Endothelial cell of umbilical vein (primary cell): ENCODE measurements around the gene FALEC. TPM values are rescaled to one million over a fixed set of nuclear protein-coding genes. Genes with fewer than 3 reads are reported as not detected.

ENCODE experiments used
- BruUV-seq: library from RNA; stranded (reverse); fragments of 400-500 nt; replicated peaks from 2 replicates; lab custom pipeline; 2021; lab: Mats Ljungman, UMichigan
- CTCF ChIA-PET: fragments of 300-600, 350-600 bp; sonication (Branson Sonifier 250); formaldehyde crosslinking; loops from one replicate; lab custom pipeline; 2021; ENCODE audit warnings: antibody characterized with exemption, inconsistent platforms; lab: Charles Lee
- POLR2A ChIA-PET: fragments of 300-600, 350-600 bp; sonication (Branson Sonifier 250); formaldehyde crosslinking; loops from one replicate; lab custom pipeline; 2021; ENCODE audit warnings: antibody characterized with exemption, inconsistent platforms; lab: Charles Lee
- DNase-seq: peaks from one replicate; pipeline ENCODE4 v3.0.0-alpha.2; 2011; ENCODE audit warnings: low read depth, low spot score
- FAIRE-seq: peaks from 2 replicates; lab custom pipeline; 2011; peaks lifted over from hg19 to GRCh38; lab: Jason Lieb, UNC
- H2AFZ ChIP-seq: 2 replicates; pipeline ENCODE4 v1.6.0; 2012; ENCODE audit warnings: low read depth, low read length, control low read depth, inconsistent platforms
- H3K27ac ChIP-seq: 2 replicates; pipeline ENCODE4 v1.5.1; 2011; ENCODE audit warnings: low read depth, mild to moderate bottlenecking, control low read depth, low read length, moderate library complexity; ENCODE audit not compliant: insufficient read depth
- H3K27me3 ChIP-seq, 2 experiments: 2 replicates each; pipeline versions ENCODE4 v1.6.0 to v1.6.1; 2011; ENCODE audit warnings: low read length in 2 of 2, mixed read lengths in 1 of 2; ENCODE audit not compliant: control insufficient read depth in 2 of 2, insufficient read depth in 2 of 2
- H3K36me3 ChIP-seq, 2 experiments: 2 replicates in 1 of 2; 3 replicates in 1 of 2; pipeline ENCODE4 v1.5.1; 2011; ENCODE audit warnings: low read length in 2 of 2, mild to moderate bottlenecking in 1 of 2, moderate library complexity in 1 of 2; ENCODE audit not compliant: control insufficient read depth in 2 of 2, insufficient read depth in 2 of 2; ENCODE audit errors: extremely low read depth in 1 of 2
- H3K4me1 ChIP-seq: 3 replicates; pipeline ENCODE4 v1.5.1; 2011; ENCODE audit warnings: mild to moderate bottlenecking, low read length; ENCODE audit not compliant: control insufficient read depth, insufficient read depth; ENCODE audit errors: extremely low read depth
- H3K4me2 ChIP-seq: 2 replicates; pipeline ENCODE4 v1.6.1; 2011; ENCODE audit warnings: low read length, control low read depth, mixed read lengths; ENCODE audit not compliant: insufficient read depth
- H3K4me3 ChIP-seq, 3 experiments: fragments of 200-600 bp in 1 of 3; sonication (generic), shearing (Covaris generic) in 1 of 3; replicated peaks in 1 of 3; 2 replicates each; pipeline ENCODE4 v1.5.1; 2011 to 2016; ENCODE audit warnings: control low read depth in 3 of 3, low read length in 3 of 3, mild to moderate bottlenecking in 2 of 3, inconsistent platforms in 1 of 3, low read depth in 1 of 3, moderate library complexity in 1 of 3; ENCODE audit not compliant: insufficient read depth in 1 of 3
- H3K79me2 ChIP-seq: 2 replicates; pipeline ENCODE4 v1.6.0; 2012; ENCODE audit warnings: low read length, inconsistent platforms; ENCODE audit not compliant: control insufficient read depth, insufficient read depth
- H3K9ac ChIP-seq: replicated peaks from 2 replicates; pipeline ENCODE3; 2011; ENCODE audit warnings: low read length, control low read depth; ENCODE audit not compliant: insufficient read depth; ENCODE audit errors: extremely low read depth
- H3K9me1 ChIP-seq: replicated peaks from 3 replicates; pipeline ENCODE4 v1.6.0; 2011; ENCODE audit warnings: mild to moderate bottlenecking, low read length; ENCODE audit not compliant: control insufficient read depth, insufficient read depth; ENCODE audit errors: extremely low read depth
- H3K9me3 ChIP-seq: replicated peaks from 2 replicates; pipeline ENCODE4 v1.5.1; 2012; ENCODE audit warnings: low read length, inconsistent platforms; ENCODE audit not compliant: control insufficient read depth, insufficient read depth
- H4K20me1 ChIP-seq: replicated peaks from 2 replicates; pipeline ENCODE3; 2011; ENCODE audit warnings: mild to moderate bottlenecking, low read length; ENCODE audit not compliant: control insufficient read depth, insufficient read depth; ENCODE audit errors: extremely low read depth
- CTCF ChIP-seq, 2 donors: IDR thresholded peaks; 1 replicate in 1 of 2; 2 replicates in 1 of 2; pipeline ENCODE4 v1.5.1; 2011; ENCODE audit warnings: low read length in 2 of 2, mild to moderate bottlenecking in 2 of 2, moderate library complexity in 2 of 2, control low read depth in 1 of 2, inconsistent platforms in 1 of 2, low read depth in 1 of 2; ENCODE audit not compliant: insufficient read depth in 1 of 2; ENCODE audit errors: extremely low read depth in 1 of 2
- EZH2 ChIP-seq: IDR thresholded peaks from 2 replicates; pipeline ENCODE4 v1.6.1; 2012; ENCODE audit warnings: borderline replicate concordance, low read depth, mild to moderate bottlenecking, moderate library complexity, low read length, inconsistent platforms; ENCODE audit not compliant: severe bottlenecking
- FOS ChIP-seq: IDR thresholded peaks from 2 replicates; pipeline ENCODE4 v1.6.1; 2011; ENCODE audit warnings: mild to moderate bottlenecking, low read length, moderate library complexity, borderline replicate concordance; ENCODE audit not compliant: insufficient read depth
- GATA2 ChIP-seq: IDR thresholded peaks from 2 replicates; pipeline ENCODE4 v1.7.0; 2011; ENCODE audit warnings: low read depth, mild to moderate bottlenecking, moderate library complexity, mixed read lengths, low read length; ENCODE audit not compliant: insufficient read length, insufficient read depth
- JUN ChIP-seq: IDR thresholded peaks from 2 replicates; pipeline ENCODE4 v1.6.1; 2011; ENCODE audit warnings: borderline replicate concordance, low read depth; ENCODE audit not compliant: insufficient read length, insufficient read depth
- MYC ChIP-seq: IDR thresholded peaks from one replicate; pipeline ENCODE4 v1.6.1; 2011; ENCODE audit warnings: mild to moderate bottlenecking, low read depth, low read length
- POLR2A ChIP-seq: IDR thresholded peaks from 2 replicates; pipeline ENCODE4 v1.6.1; 2012; ENCODE audit warnings: low read depth, mild to moderate bottlenecking, control low read depth, low read length
- POLR2AphosphoS5 ChIP-seq: IDR thresholded peaks from 2 replicates; pipeline ENCODE4 v1.6.1; 2012; ENCODE audit warnings: low read depth, mild to moderate bottlenecking, control low read depth, low read length, moderate library complexity; ENCODE audit not compliant: insufficient read depth
- dilution Hi-C: fragments of 300-500 bp; cut with MboI; formaldehyde crosslinking; loops from one replicate; pipeline ENCODE4 v1.15.0; 2019; ENCODE audit warnings: low sequenced_read_pairs; ENCODE audit not compliant: extremely low pct_ligation_motif_present
- intact Hi-C: fragments of 100-400 bp; cut with micrococcal nuclease; formaldehyde crosslinking; loops from one replicate; pipeline ENCODE4 v1.10.0; 2022
- polyA plus RNA-seq, 4 experiments: library from polyadenylated mRNA; depleted of rRNA in 3 of 4; stranded (reverse) in 3 of 4; unstranded in 1 of 4; fragments of >200 nt; gene quantifications; 2 replicates each; pipeline versions ENCODE4 v1.2.1 to v1.2.3, GENCODE V29; 2011 to 2012; ENCODE audit warnings: missing spikeins in 1 of 4
- total RNA-seq: library from RNA; stranded (reverse); gene quantifications from 2 replicates; pipeline ENCODE4 v1.2.3, GENCODE V29; 2021
- TF ChIP-seq, protein P1 (sequence below): IDR thresholded peaks from 2 replicates; pipeline ENCODE4 v1.6.1; 2011; ENCODE audit not compliant: insufficient read depth, insufficient read length

Gene FALEC
- total and polyA plus RNA-seq, 2 donors (not counting 3 experiments of a cell fraction or from before 2014, with no cell fraction given): not detected

GRCh38 chr1:150532860-150533259 is 17.3 kb downstream of the FALEC start:
- no peak overlapping the region for H3K4me2 ChIP-seq
- CTCF ChIA-PET: interaction anchor here (0.6 to 3.7 kb wide), 33 partner anchors 9 to 463 kb away, joined by 3 to 24 read pairs (median 4); partner anchors contain the start of genes ADAMTSL4, C1orf54, ECM1 and FALEC
- no peak overlapping the region for H2AFZ ChIP-seq
- intact Hi-C loops (loop anchor here (1.0 to 2.0 kb wide), 4 partner anchors 18 to 278 kb away; partner anchors contain the start of genes FALEC and TARS2), dilution Hi-C loops (no loop called here)
- H3K4me1 ChIP-seq: no peaks in the 10 kb centered on the region
- POLR2A ChIA-PET: no interaction called here
- H3K4me3 ChIP-seq: no peak overlapping the region
- no peaks in the 10 kb centered on the region for H3K79me2 ChIP-seq
- no peaks in the 10 kb centered on the region for H3K36me3 ChIP-seq
- H3K9me1 ChIP-seq: no peaks in the 10 kb centered on the region
- no peak for DNase-seq
- TF ChIP-seq EZH2: no peak
- TF ChIP-seq CTCF (IDR thresholded peaks at IDR 0.05; ENCODE audit: extremely low read depth in 1 of 2, insufficient read depth in 1 of 2, low read depth in 1 of 2, low read length in 2 of 2): no peak
- no peak for TF ChIP-seq JUN
- TF ChIP-seq, protein P1, sequence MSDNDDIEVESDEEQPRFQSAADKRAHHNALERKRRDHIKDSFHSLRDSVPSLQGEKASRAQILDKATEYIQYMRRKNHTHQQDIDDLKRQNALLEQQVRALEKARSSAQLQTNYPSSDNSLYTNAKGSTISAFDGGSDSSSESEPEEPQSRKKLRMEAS: no peak
- no peak overlapping the region for H3K9ac ChIP-seq
- BruUV-seq: no TSS peak
- H3K27ac ChIP-seq: no peak overlapping the region
- H3K9me3 ChIP-seq: no peaks in the 10 kb centered on the region
- H3K27me3 ChIP-seq: no peaks in the 10 kb centered on the region
- no peak for FAIRE-seq
- H4K20me1 ChIP-seq: no peaks in the 10 kb centered on the region

- no peak for TF ChIP-seq POLR2A
- no peak for TF ChIP-seq POLR2AphosphoS5
- TF ChIP-seq, protein P1: no peak
- no peak for TF ChIP-seq GATA2
- TF ChIP-seq FOS: no peak
- TF ChIP-seq CTCF (IDR thresholded peaks at IDR 0.05; ENCODE audit: extremely low read depth in 1 of 2, insufficient read depth in 1 of 2, low read depth in 1 of 2, low read length in 2 of 2): no peak
- no peak for TF ChIP-seq JUN
- no peak for TF ChIP-seq MYC
- no peak for TF ChIP-seq EZH2
- no peaks in the 10 kb centered on the region for H3K79me2 ChIP-seq
- no peak overlapping the region for H2AFZ ChIP-seq
- H3K4me2 ChIP-seq: no peak overlapping the region
- H3K9me3 ChIP-seq: no peaks in the 10 kb centered on the region
- no peak overlapping the region for H3K9ac ChIP-seq
- no peak overlapping the region for H3K27ac ChIP-seq
- no peaks in the 10 kb centered on the region for H3K9me1 ChIP-seq
- no peaks in the 10 kb centered on the region for H3K4me1 ChIP-seq
- intact Hi-C loops: no loop called here
- H3K36me3 ChIP-seq: no peaks in the 10 kb centered on the region
- H4K20me1 ChIP-seq: no peaks in the 10 kb centered on the region
- BruUV-seq: no TSS peak
- POLR2A ChIA-PET: no interaction called here
- no peaks in the 10 kb centered on the region for H3K27me3 ChIP-seq
- FAIRE-seq (no peak), DNase-seq (no peak)
- CTCF ChIA-PET: interaction anchor here (1.1 to 3.7 kb wide), 5 partner anchors 10 to 70 kb away, joined by 3 to 24 read pairs (median 19); partner anchors contain the start of genes ADAMTSL4 and FALEC
- dilution Hi-C loops: no loop called here
- H3K4me3 ChIP-seq: no peak overlapping the region
Observed at GRCh38 chr1:150534002-150534401, 18.4 kb downstream of the FALEC start.
